Calu3 (cell line): ENCODE results near the gene GATB. TPM values are rescaled to one million over a fixed set of nuclear protein-coding genes. Genes with fewer than 3 reads are reported as not detected.

Source experiments
- BruUV-seq: library from RNA; stranded (reverse); fragments of 400-500 nt; replicated peaks from 2 replicates; lab custom pipeline; 2021; lab: Mats Ljungman, UMichigan
- CTCF ChIA-PET: fragments of 300-600 bp; sonication (Branson Sonifier 250); formaldehyde crosslinking; loops from one replicate; lab custom pipeline; 2022; ENCODE audit warnings: antibody characterized with exemption; lab: Charles Lee
- DNase-seq: peaks from one replicate; pipeline ENCODE4 v3.0.0; 2022
- H3K27ac Mint-ChIP-seq: one replicate; pipeline ENCODE4 v1.8.0; 2022; ENCODE audit warnings: mixed read lengths; ENCODE audit not compliant: unreplicated experiment
- H3K27me3 Mint-ChIP-seq: one replicate; pipeline ENCODE4 v1.8.0; 2022; ENCODE audit warnings: mixed read lengths; ENCODE audit not compliant: unreplicated experiment
- H3K36me3 Mint-ChIP-seq: one replicate; pipeline ENCODE4 v1.8.0; 2022; ENCODE audit warnings: mild to moderate bottlenecking, moderate library complexity, mixed read lengths; ENCODE audit not compliant: insufficient read depth, unreplicated experiment
- H3K4me1 Mint-ChIP-seq: one replicate; pipeline ENCODE4 v1.8.0; 2022; ENCODE audit warnings: mild to moderate bottlenecking, low read depth, mixed read lengths; ENCODE audit not compliant: unreplicated experiment
- H3K4me3 Mint-ChIP-seq: one replicate; pipeline ENCODE4 v1.8.0; 2022; ENCODE audit warnings: mild to moderate bottlenecking, low read depth, moderate library complexity, mixed read lengths; ENCODE audit not compliant: unreplicated experiment
- H3K9me3 Mint-ChIP-seq: one replicate; pipeline ENCODE4 v1.8.0; 2022; ENCODE audit warnings: low read depth, mixed read lengths; ENCODE audit not compliant: unreplicated experiment
- CTCF ChIP-seq: fragments of 200-600 bp; IDR thresholded peaks from one replicate; pipeline ENCODE4 v1.8.0; 2022; ENCODE audit warnings: antibody characterized with exemption; ENCODE audit not compliant: unreplicated experiment
- intact Hi-C: fragments of 100-400 bp; cut with micrococcal nuclease; formaldehyde crosslinking; loops from one replicate; pipeline ENCODE4 v1.10.0; 2022; ENCODE audit not compliant: unreplicated experiment
- total RNA-seq: library from RNA; stranded (reverse); gene quantifications from 2 replicates; pipeline ENCODE4 v1.2.3, GENCODE V29; 2022

GATB gene
- total RNA-seq, 1 experiment from 2014 or later: 11.6 TPM

GRCh38 chr4:151727365-151727764 is 33.4 kb downstream of the GATB start:
- CTCF ChIA-PET: no interaction called here
- H3K27ac Mint-ChIP-seq: no peak overlapping the region
- no peak for DNase-seq
- H3K9me3 Mint-ChIP-seq: no peaks in the 10 kb centered on the region
- H3K27me3 Mint-ChIP-seq: no peaks in the 10 kb centered on the region
- no TSS peak for BruUV-seq
- intact Hi-C loops: no loop called here
- TF ChIP-seq CTCF: no peak
- no peak overlapping the region for H3K4me3 Mint-ChIP-seq
- no peaks in the 10 kb centered on the region for H3K36me3 Mint-ChIP-seq
- no peaks in the 10 kb centered on the region for H3K4me1 Mint-ChIP-seq

DNA sequence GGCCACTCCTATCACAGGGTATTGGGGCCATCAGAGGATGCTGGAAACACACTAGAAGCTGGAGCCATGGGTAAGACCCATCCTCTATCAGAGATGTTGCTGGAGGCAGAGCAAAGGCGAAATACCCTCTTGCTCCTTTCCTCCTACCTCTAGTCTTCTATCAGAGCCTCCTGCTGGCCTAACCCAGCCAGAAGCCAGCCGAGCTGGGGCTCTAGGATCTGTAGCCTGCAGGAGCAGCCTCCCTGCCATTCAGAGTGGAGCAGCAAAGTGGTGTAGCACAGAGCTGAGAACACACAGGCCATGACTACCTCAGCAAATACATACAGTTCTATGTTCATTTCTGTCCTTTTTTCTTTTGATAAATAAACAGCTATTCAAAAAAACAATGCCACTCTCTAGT is 35.7 kb downstream of the GATB start:
- no peak for TF ChIP-seq CTCF
- no peaks in the 10 kb centered on the region for H3K4me1 Mint-ChIP-seq
- no peaks in the 10 kb centered on the region for H3K27me3 Mint-ChIP-seq
- DNase-seq: no peak
- CTCF ChIA-PET: no interaction called here
- H3K4me3 Mint-ChIP-seq: no peak overlapping the region
- H3K36me3 Mint-ChIP-seq: no peaks in the 10 kb centered on the region
- intact Hi-C loops: no loop called here
- no TSS peak for BruUV-seq
- no peaks in the 10 kb centered on the region for H3K9me3 Mint-ChIP-seq
- no peak overlapping the region for H3K27ac Mint-ChIP-seq

DNA sequence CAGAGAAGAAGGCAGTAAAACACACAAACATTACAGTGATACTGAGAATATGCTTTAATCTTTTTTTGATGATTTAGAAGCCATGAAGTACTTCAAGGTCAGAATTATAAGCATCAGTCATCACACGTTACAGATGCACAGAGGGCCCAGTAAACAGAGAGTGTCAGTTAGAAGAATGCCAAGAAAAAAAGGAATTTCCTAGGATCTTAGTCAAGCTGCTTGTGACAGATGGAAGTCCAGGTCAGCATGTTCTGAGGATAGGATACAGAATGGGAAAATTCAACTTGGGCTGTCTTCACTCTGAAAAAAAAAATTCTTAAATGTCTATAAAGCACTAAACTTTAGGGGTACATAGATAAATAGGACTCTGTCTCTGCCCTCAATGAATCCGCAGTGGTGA is 38.9 kb downstream of the GATB start:
- Mint-ChIP-seq H3K9me3 (no peaks in the 10 kb centered on the region), H3K27me3 (no peaks in the 10 kb centered on the region), H3K4me3 (no peak overlapping the region), H3K4me1 (no peaks in the 10 kb centered on the region), H3K36me3 (no peaks in the 10 kb centered on the region), H3K27ac (no peak overlapping the region)
- BruUV-seq: no TSS peak
- no peak for TF ChIP-seq CTCF
- no peak for DNase-seq
- CTCF ChIA-PET: no interaction called here
- intact Hi-C loops: no loop called here

GRCh38 chr4:151721466-151721865 is 39.3 kb downstream of the GATB start:
- intact Hi-C loops: no loop called here
- CTCF ChIA-PET: no interaction called here
- H3K4me1 Mint-ChIP-seq: no peaks in the 10 kb centered on the region
- no peak for DNase-seq
- H3K9me3 Mint-ChIP-seq: no peaks in the 10 kb centered on the region
- BruUV-seq: no TSS peak
- TF ChIP-seq CTCF: no peak
- H3K4me3 Mint-ChIP-seq: no peak overlapping the region
- no peaks in the 10 kb centered on the region for H3K36me3 Mint-ChIP-seq
- no peak overlapping the region for H3K27ac Mint-ChIP-seq
- no peaks in the 10 kb centered on the region for H3K27me3 Mint-ChIP-seq

- no TSS peak for BruUV-seq
- H3K27ac Mint-ChIP-seq: no peak overlapping the region
- no peak for TF ChIP-seq CTCF
- intact Hi-C loops: no loop called here
- CTCF ChIA-PET: no interaction called here
- H3K36me3 Mint-ChIP-seq: no peaks in the 10 kb centered on the region
- no peak for DNase-seq
- H3K9me3 Mint-ChIP-seq: no peaks in the 10 kb centered on the region
- no peaks in the 10 kb centered on the region for H3K27me3 Mint-ChIP-seq
- no peak overlapping the region for H3K4me3 Mint-ChIP-seq
- H3K4me1 Mint-ChIP-seq: no peaks in the 10 kb centered on the region
Observed at GRCh38 chr4:151719956-151720334, 40.9 kb downstream of the GATB start.
